Hematopoietic multipotent progenitor cell treated with erythropoietin and hydrocortisone succinate and interleukin-3 and kit ligand, for 15 days (in vitro differentiated cells): ENCODE results near the gene OTUD4.
"Not testable (repeated sequence)": the region's sequence is repeated elsewhere in the genome, so short reads cannot be mapped to it uniquely, and the experiment has no call there.

Experiments
- DNase-seq: peaks from one replicate; pipeline ENCODE4 v3.0.0-alpha.2; 2015; ENCODE audit warnings: low spot score

Gene OTUD4

GRCh38 chr4:145180298-145181090 is at the start of gene OTUD4:
OTUD4 (minus strand) TSS chr4:145180589; CDS start chr4:145179973, 616 bp downstream.
- DNase-seq: peak; percentile 94

- not testable (repeated sequence) for DNase-seq
Measured at GRCh38 chr4:145223228-145223627, 42.8 kb upstream of the OTUD4 start.

DNA sequence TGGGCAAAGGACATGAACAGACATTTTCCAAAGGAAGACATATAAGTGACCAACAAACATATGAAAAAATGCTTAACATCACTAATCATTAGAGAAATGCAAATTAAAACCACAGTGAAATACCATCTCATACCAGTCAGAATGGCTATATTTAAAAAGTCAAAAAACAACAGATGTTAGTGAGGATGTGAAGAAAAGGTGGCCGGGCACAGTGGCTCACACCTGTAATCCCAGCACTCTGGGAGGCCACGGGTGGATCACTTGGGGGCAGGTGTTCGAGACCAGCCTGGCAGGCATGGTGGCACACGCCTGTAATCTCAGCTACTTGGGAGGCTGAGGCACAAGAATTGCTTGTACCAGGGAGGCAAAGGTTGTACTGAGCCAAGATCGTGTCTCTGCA is 41.1 kb upstream of the OTUD4 start:
- not testable (repeated sequence) for DNase-seq

GRCh38 chr4:145219090-145219489 is 38.7 kb upstream of the OTUD4 start:
- no peak for DNase-seq

- DNase-seq: no peak
Measured at GRCh38 chr4:145218251-145218650, 37.9 kb upstream of the OTUD4 start.

DNA sequence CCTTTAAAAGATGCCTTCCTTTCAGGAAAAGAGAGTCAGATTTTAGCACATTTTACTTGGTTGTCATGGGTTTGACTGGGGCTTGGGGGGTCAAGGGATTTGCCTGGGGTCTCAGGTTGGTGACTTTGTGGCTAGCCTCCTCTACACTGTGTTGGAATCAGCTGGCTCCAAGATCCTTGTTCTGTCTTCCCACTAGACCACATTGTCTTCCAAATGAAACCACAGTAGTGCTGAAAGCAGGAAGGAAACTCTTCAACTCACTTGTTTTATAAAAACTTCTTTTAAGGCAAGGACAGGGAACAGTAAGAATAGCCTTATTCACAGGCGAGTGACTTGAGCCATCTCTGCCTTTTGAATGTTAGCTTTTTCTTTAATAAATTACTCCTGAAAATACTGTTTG is 37.0 kb upstream of the OTUD4 start:
- no peak for DNase-seq

DNA sequence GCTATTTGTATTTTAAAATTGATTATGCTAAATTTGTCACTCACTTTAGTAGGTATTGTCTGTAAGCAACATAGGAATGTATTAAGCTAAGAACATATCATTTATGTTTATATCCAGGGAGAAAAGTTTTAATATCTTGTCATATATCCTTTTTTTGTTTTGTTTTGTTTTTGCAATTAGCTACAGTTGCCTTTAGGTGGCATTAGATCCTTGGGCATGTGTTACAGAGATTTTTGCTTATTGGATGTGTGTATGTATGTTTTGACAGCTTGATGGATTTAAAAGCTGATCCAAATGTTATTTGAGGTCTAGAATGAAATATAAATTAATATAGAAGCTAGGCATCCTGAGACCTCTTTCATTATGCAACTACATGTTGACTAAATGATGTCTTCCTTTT is 36.1 kb upstream of the OTUD4 start:
- DNase-seq: no peak

DNA sequence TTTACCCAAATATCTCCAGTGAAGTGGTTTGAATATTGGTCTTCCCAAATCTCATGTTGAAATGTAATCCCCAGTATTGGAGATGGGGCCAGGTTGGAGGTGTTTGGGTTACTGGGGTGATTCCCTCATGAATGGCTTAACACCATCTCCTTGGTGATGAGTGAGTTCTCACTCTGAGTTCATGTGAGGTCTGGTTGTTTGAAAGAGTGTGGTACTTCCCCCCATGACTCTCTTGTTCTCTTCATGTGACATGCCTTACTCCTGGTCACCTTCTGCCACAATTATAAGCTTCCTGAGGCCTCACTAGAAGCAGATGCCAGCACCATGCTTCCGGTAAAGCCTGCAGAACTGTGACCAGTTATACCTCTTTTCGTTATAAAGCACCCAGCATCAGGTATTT is 32.9 kb upstream of the OTUD4 start:
- no peak for DNase-seq

DNA sequence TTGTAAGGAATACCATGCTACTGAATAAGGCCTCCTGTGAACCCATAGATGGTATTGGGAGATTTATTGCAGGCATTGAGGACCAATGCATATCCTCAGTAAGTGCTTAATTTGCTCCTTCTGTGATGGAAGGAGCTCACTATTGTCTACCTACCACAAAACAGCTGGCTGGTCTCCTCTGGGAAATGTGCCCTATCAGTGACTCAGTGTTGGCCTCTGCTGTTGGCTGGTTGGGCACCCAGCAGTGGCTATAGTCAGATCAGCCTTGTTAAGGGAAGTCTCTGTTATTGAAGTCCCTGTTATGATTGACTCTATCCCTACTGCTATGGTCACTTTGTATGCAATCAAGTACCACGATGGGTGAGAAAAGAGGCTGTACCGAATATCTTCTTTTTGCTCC is 27.5 kb upstream of the OTUD4 start:
- DNase-seq: no peak

DNA sequence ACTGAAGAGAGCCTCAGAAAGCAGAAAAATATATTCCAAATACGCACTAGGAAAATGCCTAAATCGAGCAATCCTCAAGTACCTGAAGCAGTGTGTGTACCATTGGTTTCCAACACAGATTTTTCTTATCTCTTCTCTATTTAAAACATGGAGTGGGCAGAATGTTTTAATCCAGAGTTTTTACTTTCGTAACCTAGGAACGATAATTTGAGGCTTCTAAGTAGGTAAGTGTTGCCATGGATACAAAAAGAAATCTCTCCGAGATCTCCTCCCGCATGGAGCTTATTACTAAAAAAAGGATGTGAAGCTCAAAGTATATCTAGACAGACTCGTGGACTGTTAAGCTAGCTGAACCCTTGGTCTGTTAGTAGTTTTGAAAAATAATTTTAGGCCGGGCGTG is 23.0 kb upstream of the OTUD4 start:
- DNase-seq: no peak

GRCh38 chr4:145200366-145200765 is 20.0 kb upstream of the OTUD4 start:
- no peak for DNase-seq

DNA sequence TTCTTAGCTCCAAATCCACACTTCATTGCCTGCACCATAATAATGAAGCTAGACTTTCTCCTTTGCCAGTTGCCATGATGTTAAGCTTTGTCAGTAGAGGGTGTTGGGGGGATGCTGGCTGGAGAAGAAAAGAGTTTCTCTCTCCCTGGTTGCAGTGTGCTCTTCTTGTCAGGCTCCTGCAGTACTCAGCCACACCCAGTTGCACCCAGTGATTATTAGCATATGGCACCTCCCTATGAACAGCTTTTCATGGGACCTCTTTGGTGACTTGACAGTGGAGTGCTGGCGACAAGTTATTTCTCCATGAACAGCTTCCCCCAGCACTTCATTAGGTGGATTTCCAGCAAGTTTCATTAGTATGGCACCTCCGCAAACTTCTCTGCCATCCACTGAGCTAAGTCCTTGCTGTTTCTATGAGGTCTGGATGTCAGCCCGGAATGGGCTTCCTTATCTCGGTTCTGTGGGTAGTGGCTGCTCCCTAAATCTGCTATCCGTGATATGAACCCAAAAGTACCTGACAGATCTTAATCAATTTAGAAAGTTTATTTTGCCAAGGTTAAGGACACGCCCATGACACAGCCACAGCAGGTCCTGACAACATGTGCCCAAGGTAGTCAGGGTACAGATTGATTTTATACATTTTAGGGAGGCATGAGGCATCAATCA is 18.8 kb upstream of the OTUD4 start:
- DNase-seq: peak; percentile 61

GRCh38 chr4:145196747-145197146 is 16.4 kb upstream of the OTUD4 start:
- DNase-seq: no peak

DNA sequence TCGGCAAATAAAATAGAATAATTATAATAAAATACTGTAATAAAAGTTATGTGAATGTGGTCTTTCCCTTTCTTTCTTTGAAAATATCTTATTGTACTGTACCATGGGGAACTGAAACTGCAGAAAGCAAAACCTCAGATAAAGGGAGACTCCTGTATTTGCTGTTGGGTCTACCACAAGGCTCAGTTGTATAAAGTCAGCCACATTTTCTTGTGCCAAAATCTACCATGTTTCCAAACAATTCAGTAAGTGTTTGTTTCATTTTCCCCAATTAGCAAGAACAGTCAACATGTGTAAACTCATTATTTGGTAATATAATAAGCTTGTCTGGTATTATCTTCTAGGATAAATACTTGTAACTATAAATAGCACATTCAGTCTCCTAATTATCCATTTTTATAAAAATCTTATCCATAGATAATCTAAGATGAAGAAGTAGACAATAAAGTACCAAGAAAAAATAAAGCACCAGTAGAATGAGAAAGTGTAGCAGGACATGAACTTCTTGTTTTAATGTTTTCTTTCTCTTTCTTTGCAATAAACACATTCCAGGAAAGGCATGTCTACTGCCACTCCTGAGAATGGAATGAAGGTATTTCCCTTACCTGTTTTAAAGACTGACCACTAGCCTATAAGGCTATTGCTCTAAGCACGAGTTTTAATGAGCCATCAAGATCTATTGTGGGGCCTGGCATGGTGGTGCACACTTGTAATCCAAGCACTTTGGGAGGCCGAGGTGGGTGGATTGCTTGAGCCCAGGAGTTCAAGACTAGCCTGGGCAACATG is 15.0 kb upstream of the OTUD4 start:
- DNase-seq: no peak

- no peak for DNase-seq
Measured at GRCh38 chr4:145189981-145190380, 9.6 kb upstream of the OTUD4 start.

- no peak for DNase-seq
Measured at GRCh38 chr4:145186729-145187128, 6.3 kb upstream of the OTUD4 start.

GRCh38 chr4:145183581-145183980 is 3.2 kb upstream of the OTUD4 start:
- DNase-seq: no peak

DNA sequence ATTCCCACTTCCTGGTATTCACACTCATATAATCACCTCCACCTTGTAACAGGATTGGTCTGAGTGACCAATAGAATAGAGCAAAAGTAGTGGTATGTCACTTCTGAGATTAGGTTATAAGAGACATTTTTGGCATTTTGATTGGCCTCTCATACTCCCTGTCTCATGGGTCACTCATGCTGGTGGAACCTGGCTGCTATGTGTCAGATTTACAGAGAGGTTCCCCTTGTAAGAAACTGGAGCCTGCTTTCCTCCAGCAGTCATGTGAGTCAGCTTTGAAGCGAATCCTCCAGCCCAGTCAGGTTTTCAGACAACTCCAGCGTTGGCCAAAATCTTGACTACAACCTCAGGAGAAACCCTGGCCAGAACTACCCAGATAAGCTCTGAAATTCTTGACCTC is 2.6 kb upstream of the OTUD4 start:
- DNase-seq: no peak

DNA sequence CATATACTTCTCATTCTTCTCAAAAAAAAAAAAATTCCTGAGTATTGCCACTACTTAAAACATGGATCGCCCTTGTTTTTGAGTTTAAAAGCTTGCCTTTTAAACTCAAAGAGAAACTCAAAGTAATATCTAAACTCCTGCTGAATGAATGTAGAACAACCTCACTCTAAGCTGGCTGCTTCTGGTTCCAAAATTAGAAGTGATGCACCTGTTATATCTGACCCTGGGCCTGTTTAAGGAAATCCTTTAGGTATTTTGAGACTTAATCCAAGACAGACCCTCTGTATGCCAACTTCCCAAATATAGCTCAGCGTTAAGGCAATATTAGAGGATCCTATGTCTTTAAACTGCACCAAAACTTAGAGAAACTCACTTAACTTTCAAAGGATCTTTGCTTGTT is 1.8 kb upstream of the OTUD4 start:
- DNase-seq: no peak

DNA sequence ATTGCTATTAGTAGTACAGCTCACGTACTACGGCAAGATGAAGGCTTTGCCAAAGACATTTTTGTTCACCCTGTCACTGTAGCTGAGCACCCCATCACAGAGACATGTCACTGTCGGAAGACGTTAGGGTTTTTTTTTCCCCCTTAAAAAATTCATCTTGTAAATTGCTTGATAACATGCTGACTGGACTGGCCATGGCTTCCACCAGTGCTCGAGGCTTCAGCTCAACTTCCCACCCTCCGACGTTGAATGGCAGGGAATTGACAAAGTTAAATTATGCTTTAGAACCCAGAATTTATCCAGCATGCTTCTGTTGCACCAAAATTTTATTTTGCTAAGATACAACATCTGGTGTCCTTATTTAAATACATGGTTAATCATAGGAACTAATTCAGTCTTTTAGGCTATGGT is 707 bp upstream of the OTUD4 start:
- DNase-seq: no peak

GRCh38 chr4:145179861-145180297 is 510 bp downstream of the OTUD4 start:
- DNase-seq: peak; percentile 47

DNA sequence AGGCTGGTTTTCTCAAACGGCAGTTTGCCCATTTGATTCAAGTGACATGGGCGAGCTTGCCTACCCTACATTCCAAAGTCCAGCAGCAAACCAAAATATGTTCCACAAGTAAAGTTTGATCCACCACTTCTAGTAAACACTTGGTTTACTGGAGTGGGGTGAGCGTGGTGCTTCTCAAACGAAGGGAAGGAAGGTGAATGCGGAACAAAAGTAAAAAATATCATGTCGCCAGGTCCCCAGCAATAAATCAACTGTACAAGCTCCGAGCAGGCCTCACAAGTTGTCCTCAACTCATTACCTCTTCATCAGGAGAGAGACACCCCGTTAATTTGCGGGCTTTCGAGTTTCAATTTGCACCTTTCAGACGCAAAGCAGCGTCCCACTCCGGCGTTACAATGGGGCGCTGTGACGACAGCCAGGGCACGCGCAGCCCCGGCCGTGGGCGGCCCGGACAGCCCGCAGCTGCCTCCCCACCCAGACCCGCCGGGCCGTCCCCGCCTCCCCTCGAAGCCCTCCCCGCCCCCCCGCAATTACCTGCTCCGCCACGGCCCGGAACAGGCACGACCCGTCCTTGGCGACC is 1.0 kb downstream of the OTUD4 start:
- peak; percentile 71 for DNase-seq
